Transverse colon (tissue), 4 donors: ENCODE results near the gene POU6F1. TPM values are rescaled to one million over a fixed set of nuclear protein-coding genes. Genes with fewer than 3 reads are reported as not detected.
"Not testable (repeated sequence)": the region's sequence is repeated elsewhere in the genome, so short reads cannot be mapped to it uniquely, and the experiment has no call there.

ENCODE experiments used
- DNase-seq: peaks from one replicate; pipeline ENCODE4 v3.0.0-alpha.2; 2019
- H3K27ac ChIP-seq, 4 donors: fragments of 200-600 bp; sonication (generic); 2 replicates each; pipeline ENCODE4 v1.5.1; 2016 to 2018; ENCODE audit warnings: inconsistent platforms in 4 of 4
- H3K27me3 ChIP-seq: fragments of 200-600 bp; sonication (generic); 2 replicates; pipeline ENCODE4 v1.5.1; 2017; ENCODE audit warnings: inconsistent platforms
- H3K36me3 ChIP-seq, 4 donors: fragments of 200-600 bp; sonication (generic); 2 replicates each; pipeline ENCODE4 v1.5.1; 2017 to 2019; ENCODE audit warnings: inconsistent platforms in 4 of 4
- H3K4me1 ChIP-seq, 4 donors: fragments of 200-600 bp; sonication (generic); 2 replicates each; pipeline ENCODE4 v1.5.1; 2017 to 2020; ENCODE audit warnings: inconsistent platforms in 4 of 4
- H3K4me3 ChIP-seq, 4 donors: fragments of 200-600 bp; sonication (generic); 1 replicate in 1 of 4; 2 replicates in 3 of 4; pipeline versions ENCODE4 v1.5.1 to v1.6.1; 2017 to 2019; ENCODE audit warnings: inconsistent platforms in 4 of 4
- H3K9me3 ChIP-seq, 2 donors: fragments of 200-600 bp; sonication (generic); 2 replicates each; pipeline ENCODE4 v1.5.1; 2017 to 2019; ENCODE audit warnings: inconsistent platforms in 2 of 2
- EP300 ChIP-seq: sonication (generic); formaldehyde crosslinking; IDR thresholded peaks from one replicate; pipeline ENCODE4 v1.6.1; 2017; ENCODE audit warnings: antibody characterized with exemption, low read depth
- POLR2A ChIP-seq: fragments of 450-650 bp; IDR thresholded peaks from one replicate; pipeline ENCODE4 v1.6.1; 2016; ENCODE audit warnings: antibody characterized with exemption, mild to moderate bottlenecking, moderate library complexity
- POLR2AphosphoS5 ChIP-seq, 3 donors: sonication (generic); formaldehyde crosslinking; IDR thresholded peaks; one replicate each; pipeline ENCODE4 v1.6.1; 2016; ENCODE audit warnings: antibody characterized with exemption in 3 of 3
- WGBS, 2 donors: methylation state at CpG; one replicate each; pipeline ENCODE4 v1.1.5; 2018; ENCODE audit warnings: low coverage in 1 of 2; 5-methylcytosine and 5-hydroxymethylcytosine counted together
- in situ Hi-C, 4 donors: fragments of 200-750 bp; cut with MboI; loops; one replicate each; pipeline versions ENCODE4 v1.15.0 to v1.15.1; 2017; ENCODE audit warnings: low sequenced_read_pairs in 3 of 4, low pct_ligation_motif_present in 1 of 4, low pct_unique_long_range_greater_than_20kb in 1 of 4
- intact Hi-C: fragments of 100-400 bp; cut with DNase I; formaldehyde crosslinking; loops from one replicate; pipeline ENCODE4 v1.15.1; 2023; ENCODE audit warnings: low total_unique reads
- total RNA-seq, 4 donors: library from RNA; depleted of rRNA; stranded (reverse); fragments of >200 nt; gene quantifications; one replicate each; pipeline ENCODE4 v1.1.0, GENCODE V29; 2016
- TF ChIP-seq, protein P1 (sequence below), 5 experiments: fragments of 200-600 bp in 3 of 5; fragments of 450-650 bp in 2 of 5; sonication (generic) in 3 of 5; IDR thresholded peaks; 1 replicate in 2 of 5; 2 replicates in 3 of 5; pipeline ENCODE4 v1.5.1; 2016 to 2017; ENCODE audit warnings: antibody characterized with exemption in 5 of 5, inconsistent platforms in 3 of 5, mild to moderate bottlenecking in 2 of 5, moderate library complexity in 1 of 5

The POU6F1 gene
- total RNA-seq, 4 donors from 2014 or later: 3.7 to 6.5 (median 6.1) TPM

DNA sequence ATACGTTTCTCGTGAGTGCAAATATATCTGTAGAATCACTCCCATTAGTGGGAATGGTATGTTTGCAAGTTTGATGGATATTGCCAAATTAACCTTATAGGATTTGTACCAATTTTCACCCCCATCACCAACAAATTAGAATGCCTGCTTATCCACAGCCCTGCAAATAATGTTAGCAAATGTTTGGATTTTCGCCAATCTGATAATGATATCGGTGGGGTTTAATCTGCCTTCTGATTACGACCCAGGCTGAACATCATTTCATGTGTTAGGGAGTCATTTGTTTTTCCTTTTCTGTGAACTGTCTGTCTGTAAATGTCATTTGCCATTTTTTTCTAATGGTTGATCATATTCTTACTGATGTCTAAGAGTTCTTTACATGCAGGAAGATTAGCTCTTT lies 16.7 kb upstream of the POU6F1 start:
- in situ Hi-C loops (no loop called here), intact Hi-C loops (no loop called here)
- no peak for DNase-seq
- Histone ChIP-seq H3K27ac (no peak overlapping the region), H3K4me3 (no peak overlapping the region), H3K9me3 (no peaks in the 10 kb centered on the region), H3K27me3 (no peaks in the 10 kb centered on the region), H3K36me3 (no peaks in the 10 kb centered on the region), H3K4me1 (peaks cover 0 to 7% (median 5%) of the 10 kb centered on the region in 4 donors)
- no peak for TF ChIP-seq POLR2A
- TF ChIP-seq POLR2AphosphoS5 (IDR thresholded peaks at IDR 0.05): no peak
- TF ChIP-seq, protein P1, sequence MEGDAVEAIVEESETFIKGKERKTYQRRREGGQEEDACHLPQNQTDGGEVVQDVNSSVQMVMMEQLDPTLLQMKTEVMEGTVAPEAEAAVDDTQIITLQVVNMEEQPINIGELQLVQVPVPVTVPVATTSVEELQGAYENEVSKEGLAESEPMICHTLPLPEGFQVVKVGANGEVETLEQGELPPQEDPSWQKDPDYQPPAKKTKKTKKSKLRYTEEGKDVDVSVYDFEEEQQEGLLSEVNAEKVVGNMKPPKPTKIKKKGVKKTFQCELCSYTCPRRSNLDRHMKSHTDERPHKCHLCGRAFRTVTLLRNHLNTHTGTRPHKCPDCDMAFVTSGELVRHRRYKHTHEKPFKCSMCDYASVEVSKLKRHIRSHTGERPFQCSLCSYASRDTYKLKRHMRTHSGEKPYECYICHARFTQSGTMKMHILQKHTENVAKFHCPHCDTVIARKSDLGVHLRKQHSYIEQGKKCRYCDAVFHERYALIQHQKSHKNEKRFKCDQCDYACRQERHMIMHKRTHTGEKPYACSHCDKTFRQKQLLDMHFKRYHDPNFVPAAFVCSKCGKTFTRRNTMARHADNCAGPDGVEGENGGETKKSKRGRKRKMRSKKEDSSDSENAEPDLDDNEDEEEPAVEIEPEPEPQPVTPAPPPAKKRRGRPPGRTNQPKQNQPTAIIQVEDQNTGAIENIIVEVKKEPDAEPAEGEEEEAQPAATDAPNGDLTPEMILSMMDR (IDR thresholded peaks at IDR 0.05): no peak
- TF ChIP-seq EP300: no peak
- WGBS, 2 donors: 76 to 77% methylated on average over 5 of the region's 5 CpGs

DNA sequence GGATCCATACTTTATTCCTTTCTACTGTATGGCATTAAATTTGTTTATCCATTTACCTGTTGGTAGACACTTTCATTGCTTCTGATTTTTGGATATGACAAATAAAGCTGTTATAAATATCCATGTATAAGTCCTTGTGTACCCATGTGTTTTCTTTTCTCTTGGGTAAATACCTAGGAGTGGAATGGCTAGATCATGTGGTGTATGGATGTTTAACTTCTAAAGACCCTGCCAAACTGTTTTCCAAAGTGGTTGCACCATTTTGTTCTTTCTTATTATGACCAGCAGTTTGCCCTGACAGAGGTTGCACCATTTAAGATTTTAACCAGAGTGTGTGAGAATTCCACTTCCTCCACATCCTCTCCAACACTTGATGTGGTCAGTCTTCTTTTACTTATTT lies 14.8 kb upstream of the POU6F1 start:
- Histone ChIP-seq H3K27ac (no peak overlapping the region), H3K27me3 (no peaks in the 10 kb centered on the region), H3K4me1 (peaks cover 0 to under 1% (median 0%) of the 10 kb centered on the region in 4 donors), H3K9me3 (no peaks in the 10 kb centered on the region), H3K4me3 (no peak overlapping the region), H3K36me3 (no peaks in the 10 kb centered on the region)
- in situ Hi-C loops: no loop called here
- intact Hi-C loops: no loop called here
- DNase-seq: no peak
- TF ChIP-seq, protein P1 (IDR thresholded peaks at IDR 0.05): no peak
- TF ChIP-seq POLR2A (no peak), POLR2AphosphoS5 (IDR thresholded peaks at IDR 0.05) (no peak), EP300 (no peak)

DNA sequence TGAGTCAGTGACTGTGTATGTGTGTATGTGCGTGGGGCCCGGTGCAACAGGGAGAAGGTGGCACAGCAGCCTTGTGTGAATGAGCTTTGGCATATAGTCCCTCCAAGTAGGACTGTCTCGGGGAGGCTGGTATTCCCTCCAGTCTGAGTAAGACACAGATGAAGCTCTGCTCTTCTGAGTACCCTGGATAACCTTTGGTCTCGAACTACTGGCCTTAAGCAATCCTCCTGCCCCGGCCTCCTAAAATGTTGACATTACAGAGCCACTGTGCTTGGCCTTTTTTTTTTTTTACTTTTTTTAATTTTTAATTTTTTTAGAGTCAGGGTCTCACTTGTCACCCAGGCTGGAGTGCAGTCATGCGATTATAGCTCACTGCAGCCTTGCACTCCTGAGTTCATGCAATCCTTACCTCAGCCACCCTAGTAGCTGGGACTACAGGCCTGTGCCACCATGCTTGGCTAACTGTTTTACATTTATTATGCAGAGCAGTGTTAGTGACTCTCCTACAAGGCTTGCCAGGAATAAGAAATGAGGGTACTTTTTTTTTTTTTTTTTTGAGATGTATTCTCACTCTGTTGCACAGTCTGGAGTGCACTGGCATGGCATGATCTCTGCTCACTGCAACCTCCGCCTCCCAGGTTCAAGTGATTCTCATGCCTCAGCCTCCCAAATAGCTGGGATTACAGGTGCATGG lies 11.4 kb upstream of the POU6F1 start:
- H3K27ac ChIP-seq: no peak overlapping the region
- no peaks in the 10 kb centered on the region for H3K4me1 ChIP-seq
- in situ Hi-C loops (no loop called here), intact Hi-C loops (no loop called here)
- no peak overlapping the region for H3K4me3 ChIP-seq
- TF ChIP-seq EP300 (no peak), POLR2A (no peak), POLR2AphosphoS5 (IDR thresholded peaks at IDR 0.05) (no peak)
- TF ChIP-seq, protein P1 (IDR thresholded peaks at IDR 0.05): no peak
- DNase-seq: no peak
- 92 to 97% methylated on average over 2 to 7 of the region's 7 CpGs for WGBS, 2 donors
- H3K27me3 ChIP-seq: no peaks in the 10 kb centered on the region
- H3K36me3 ChIP-seq: no peaks in the 10 kb centered on the region
- no peaks in the 10 kb centered on the region for H3K9me3 ChIP-seq

DNA sequence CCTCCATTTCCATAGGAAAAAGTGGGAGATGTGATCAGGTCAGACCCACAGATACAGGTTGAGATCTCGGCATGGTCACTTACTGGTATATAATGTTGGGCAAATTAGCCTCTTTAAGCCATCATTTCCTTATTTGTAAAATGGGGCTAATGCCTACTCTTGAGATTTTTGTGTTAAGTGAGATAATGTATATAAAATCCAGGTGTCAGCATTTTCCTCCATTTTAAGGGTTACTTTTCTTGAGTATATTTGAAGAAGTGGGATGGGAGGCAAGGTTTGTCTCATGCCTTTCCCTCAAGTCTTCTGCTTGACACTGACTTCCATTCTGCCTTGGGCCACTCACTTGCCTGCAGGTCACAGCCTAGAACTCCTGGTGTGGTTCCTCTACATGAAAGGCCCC lies 10.1 kb upstream of the POU6F1 start:
- Histone ChIP-seq H3K4me3 (no peak overlapping the region), H3K4me1 (no peaks in the 10 kb centered on the region), H3K9me3 (no peaks in the 10 kb centered on the region), H3K27ac (no peak overlapping the region), H3K36me3 (no peaks in the 10 kb centered on the region), H3K27me3 (no peaks in the 10 kb centered on the region)
- WGBS, 2 donors: 95 to 100% methylated on average over 1 of the region's 1 CpG
- DNase-seq: no peak
- in situ Hi-C loops (no loop called here), intact Hi-C loops (no loop called here)
- TF ChIP-seq, protein P1 (IDR thresholded peaks at IDR 0.05): no peak
- TF ChIP-seq POLR2A: no peak

DNA sequence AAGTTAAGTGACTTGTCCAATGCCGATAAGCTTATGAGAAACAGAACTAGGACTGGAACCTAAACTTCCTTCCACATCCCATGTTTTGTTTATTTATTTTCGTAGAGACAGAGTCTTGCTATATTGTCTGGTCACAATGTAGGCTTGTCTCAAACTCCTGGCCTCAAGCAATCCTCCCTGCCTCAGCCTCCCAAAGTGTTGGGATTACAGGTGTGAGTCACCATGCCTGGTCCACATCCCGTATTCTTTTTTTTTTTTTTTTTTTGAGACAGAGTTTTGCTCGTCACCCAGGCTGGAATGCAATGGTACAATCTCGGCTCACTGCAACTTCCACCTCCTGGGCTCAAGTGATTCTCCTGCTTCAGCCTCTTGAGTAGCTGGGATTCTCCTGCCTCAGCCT lies 9.2 kb upstream of the POU6F1 start:
- H3K36me3 ChIP-seq, H3K27ac ChIP-seq, H3K4me1 ChIP-seq, H3K9me3 ChIP-seq, H3K27me3 ChIP-seq, H3K4me3 ChIP-seq, DNase-seq, intact Hi-C loops, in situ Hi-C loops: not testable (repeated sequence)
- WGBS, 2 donors: 67 to 83% methylated on average over 3 to 5 of the region's 5 CpGs
